HG02642 (cell line): ENCODE data around the gene ROCK2.

Source experiments
- ATAC-seq: cut with Tn5 transposase; IDR thresholded peaks from one replicate; pipeline ENCODE4 v1.9.1; 2021; ENCODE audit warnings: mild to moderate bottlenecking; ENCODE audit not compliant: unreplicated experiment, poor library complexity

Gene ROCK2

GRCh38 chr2:11314487-11314886 lies 29.9 kb downstream of the ROCK2 start:
- ATAC-seq, result no peak

- ATAC-seq, result no peak
Measured at GRCh38 chr2:11312770-11313471, 31.5 kb downstream of the ROCK2 start.

GRCh38 chr2:11311543-11311942 lies 32.9 kb downstream of the ROCK2 start:
- ATAC-seq, result no peak

- ATAC-seq, result no peak
Measured at GRCh38 chr2:11310212-11310611, 34.2 kb downstream of the ROCK2 start.

GRCh38 chr2:11309706-11310105 lies 34.7 kb downstream of the ROCK2 start:
- ATAC-seq, result no peak

- ATAC-seq, result no peak
Measured at GRCh38 chr2:11307764-11308415, 36.5 kb downstream of the ROCK2 start.

- no peak for ATAC-seq
Measured at GRCh38 chr2:11305958-11306357, 38.5 kb downstream of the ROCK2 start.

GRCh38 chr2:11305338-11305737 lies 39.1 kb downstream of the ROCK2 start:
- ATAC-seq, result no peak

- ATAC-seq, result no peak
Measured at GRCh38 chr2:11304476-11304875, 40.0 kb downstream of the ROCK2 start.

GRCh38 chr2:11303290-11304013 lies 41.0 kb downstream of the ROCK2 start:
- no peak for ATAC-seq

GRCh38 chr2:11299439-11299838 lies 45.0 kb downstream of the ROCK2 start:
- ATAC-seq, result no peak

- ATAC-seq, result no peak
Measured at GRCh38 chr2:11298592-11298991, 45.8 kb downstream of the ROCK2 start.

- ATAC-seq, result no peak
Measured at GRCh38 chr2:11296401-11296800, 48.0 kb downstream of the ROCK2 start.

GRCh38 chr2:11292464-11293255 lies 51.8 kb downstream of the ROCK2 start:
- ATAC-seq, result no peak

GRCh38 chr2:11290713-11291112 lies 53.7 kb downstream of the ROCK2 start:
- ATAC-seq, result no peak

- ATAC-seq, result no peak
Measured at GRCh38 chr2:11290211-11290610, 54.2 kb downstream of the ROCK2 start.

- no peak for ATAC-seq
Measured at GRCh38 chr2:11288431-11288830, 56.0 kb downstream of the ROCK2 start.

GRCh38 chr2:11286749-11287148 lies 57.7 kb downstream of the ROCK2 start:
- no peak for ATAC-seq

- no peak for ATAC-seq
Measured at GRCh38 chr2:11286323-11286722, 58.1 kb downstream of the ROCK2 start.

GRCh38 chr2:11285499-11285898 lies 58.9 kb downstream of the ROCK2 start:
- ATAC-seq, result no peak

GRCh38 chr2:11281186-11281585 lies 63.2 kb downstream of the ROCK2 start:
- ATAC-seq, result no peak
